Mucosa of gallbladder (tissue), 1 donor: ENCODE measurements around the gene DNAL4. TPM values are rescaled to one million over a fixed set of nuclear protein-coding genes. Genes with fewer than 3 reads are reported as not detected.

ENCODE experiments used
- DNase-seq: peaks from one replicate; pipeline ENCODE4 v3.0.0-alpha.2; 2020; ENCODE audit warnings: low spot score
- total RNA-seq: library from RNA; stranded (reverse); gene quantifications from one replicate; pipeline ENCODE4 v1.2.1, GENCODE V29; 2021
- donor health status: DM: no; HTN: no; CAD: no.

Gene DNAL4
- total RNA-seq, 1 donor from 2014 or later, result 30.0 TPM

DNA sequence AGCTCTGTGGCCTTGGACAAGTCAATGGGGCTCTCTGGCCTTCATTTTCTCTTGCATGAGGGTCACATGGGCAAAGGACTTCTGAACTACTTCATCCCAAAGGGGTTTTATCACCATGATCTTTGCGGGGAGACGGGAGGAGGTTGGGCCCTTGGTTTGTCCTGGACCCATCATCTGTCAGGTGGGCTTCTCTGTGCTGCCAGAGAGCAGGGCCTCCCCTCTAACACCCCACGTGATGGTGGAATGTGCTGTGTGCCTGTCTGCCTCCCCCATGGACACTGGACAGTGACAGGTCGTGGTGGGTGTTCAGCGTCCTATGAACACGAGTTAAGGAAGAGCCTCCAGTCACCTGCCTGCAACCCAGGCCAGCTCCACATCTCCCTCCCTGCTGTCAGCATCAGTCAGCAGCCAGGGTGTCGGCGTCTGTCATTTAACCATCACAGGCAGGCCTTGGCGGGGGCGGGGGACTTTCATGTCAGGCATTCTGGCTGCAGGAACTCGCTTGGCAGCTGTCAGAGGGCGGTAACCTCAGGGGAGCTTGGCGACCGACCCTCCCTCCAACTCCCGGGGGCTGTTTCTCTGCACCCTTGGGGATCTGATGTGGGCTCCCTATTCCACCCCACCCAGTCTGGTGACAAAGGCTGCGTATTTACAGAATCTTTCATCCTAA, 35.5 kb downstream of the DNAL4 start:
- no peak for DNase-seq

DNA sequence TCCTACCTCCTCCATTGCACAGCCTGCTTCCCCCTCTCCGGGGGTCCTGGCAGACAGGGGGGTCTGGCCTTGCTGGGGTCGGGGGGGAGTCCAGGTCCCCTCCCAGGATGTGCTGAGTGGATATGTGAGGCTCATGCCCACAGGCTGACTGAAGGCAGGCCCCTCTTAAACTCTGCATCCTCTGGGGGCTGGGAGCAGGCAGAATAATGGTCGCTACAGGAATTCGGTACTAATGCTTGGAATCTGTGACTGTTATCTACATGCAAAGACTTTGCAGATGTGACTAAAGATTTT, 36.5 kb downstream of the DNAL4 start:
- DNase-seq, result no peak

DNA sequence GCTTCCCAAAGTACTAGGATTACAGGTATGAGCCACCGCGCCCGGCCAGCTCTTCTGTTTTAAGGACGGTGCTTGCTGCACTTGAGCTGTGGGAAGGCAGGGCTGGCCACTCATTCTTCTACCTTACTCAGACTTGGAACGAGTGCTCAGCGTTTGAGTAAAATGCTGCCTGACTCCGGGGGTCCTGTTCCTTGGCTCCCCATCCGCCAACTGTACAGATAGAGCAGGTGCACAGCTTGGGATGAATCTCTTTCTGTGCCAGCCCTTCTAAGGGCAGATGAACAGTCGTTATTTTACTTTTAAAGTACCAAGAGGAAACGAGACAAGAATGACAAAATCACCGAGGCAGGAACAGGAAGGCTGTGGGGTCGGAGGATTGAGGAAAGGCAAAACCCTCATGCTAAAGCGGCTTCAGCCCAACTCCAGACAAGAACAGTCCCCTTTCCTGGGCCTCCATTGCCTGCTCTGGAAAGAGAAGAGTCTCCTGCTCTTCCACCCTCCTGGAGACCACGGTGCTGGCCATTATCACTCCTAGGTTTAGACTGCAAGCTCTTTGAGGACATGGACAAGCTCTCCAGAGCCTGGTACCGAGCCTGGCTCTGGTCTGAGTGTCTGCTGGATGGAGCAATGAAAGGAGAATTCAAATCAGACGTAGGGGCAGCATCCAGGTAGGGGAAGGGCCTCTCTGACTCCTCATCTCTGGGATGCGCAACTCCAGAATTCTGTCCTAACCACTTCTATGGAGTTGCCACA, 37.1 kb downstream of the DNAL4 start:
- no peak for DNase-seq

DNA sequence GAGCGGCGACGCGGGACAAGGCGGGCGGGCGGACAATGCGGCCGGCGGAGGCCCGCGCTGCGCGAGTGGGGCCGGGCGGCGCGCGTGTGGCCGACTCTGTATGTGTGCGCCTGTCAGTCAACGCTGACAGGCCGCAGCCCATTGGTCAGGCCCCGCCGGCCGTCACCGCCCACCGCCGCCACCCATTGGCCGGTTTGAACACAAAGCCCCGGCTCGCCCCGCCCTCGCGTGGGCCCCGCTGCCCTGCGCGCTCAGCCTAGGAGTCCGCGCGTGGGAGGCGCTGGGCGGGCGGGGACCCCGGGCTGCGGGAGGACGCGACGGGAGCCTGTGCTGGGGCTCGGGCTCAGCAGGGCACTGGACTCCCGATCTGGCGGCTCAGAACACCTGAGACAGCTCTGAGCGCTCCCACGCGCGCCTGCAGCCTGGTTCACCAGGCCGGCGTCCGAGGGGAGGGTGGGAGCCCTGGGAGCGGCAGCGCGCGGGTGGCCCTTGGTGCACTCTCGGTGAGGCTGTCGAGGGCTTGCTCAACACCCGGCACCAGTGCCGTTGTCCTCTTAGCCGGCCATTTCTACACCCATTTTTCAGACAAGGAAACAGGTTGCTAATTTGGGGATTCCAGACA, 37.9 kb downstream of the DNAL4 start, which contains the start of gene SUN2:
Gene SUN2, minus strand, starts transcription at position 88 of the 622 bp plus-strand sequence. CDS start 3,370 bp downstream, outside the sequence.
- DNase-seq, result peak; percentile 94

DNA sequence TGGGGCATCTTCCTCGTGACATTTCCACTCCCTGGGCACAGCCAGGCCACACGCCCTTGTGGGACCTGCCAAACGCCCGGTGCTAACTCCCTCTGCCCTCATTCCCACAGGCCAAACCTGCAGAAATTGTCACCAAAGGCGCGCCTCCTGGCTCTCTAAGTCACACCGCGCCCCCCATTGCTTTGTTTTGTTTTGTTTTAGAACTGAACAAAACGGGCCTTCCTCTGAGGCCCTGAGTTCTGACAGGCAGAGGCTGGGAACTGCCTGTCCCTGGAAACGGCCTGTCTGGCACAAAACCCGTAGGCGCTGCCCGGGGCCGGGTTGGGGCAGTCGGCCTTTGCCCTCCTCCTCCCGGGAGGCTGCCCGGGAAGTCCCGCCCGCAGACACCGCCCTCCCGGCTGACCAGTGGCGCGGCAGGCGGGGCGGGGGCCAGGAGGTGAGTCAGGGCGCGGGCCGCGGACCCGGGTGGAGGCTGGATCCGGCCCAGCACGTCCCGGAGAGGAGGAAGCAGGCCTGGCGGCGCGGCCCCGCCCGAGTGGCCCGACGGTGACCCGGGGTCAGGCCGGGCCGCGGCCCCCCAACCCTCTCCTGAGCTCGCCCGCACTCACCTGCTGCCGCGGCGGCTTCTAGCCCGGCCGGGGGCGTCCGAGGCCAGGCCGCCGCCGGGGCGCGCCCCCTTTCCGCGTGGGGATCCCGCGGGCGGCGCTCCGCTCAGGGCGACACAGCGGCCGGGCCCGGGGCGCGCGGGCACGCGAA, 38.6 kb downstream of the DNAL4 start:
- peak; percentile 80 for DNase-seq

DNA sequence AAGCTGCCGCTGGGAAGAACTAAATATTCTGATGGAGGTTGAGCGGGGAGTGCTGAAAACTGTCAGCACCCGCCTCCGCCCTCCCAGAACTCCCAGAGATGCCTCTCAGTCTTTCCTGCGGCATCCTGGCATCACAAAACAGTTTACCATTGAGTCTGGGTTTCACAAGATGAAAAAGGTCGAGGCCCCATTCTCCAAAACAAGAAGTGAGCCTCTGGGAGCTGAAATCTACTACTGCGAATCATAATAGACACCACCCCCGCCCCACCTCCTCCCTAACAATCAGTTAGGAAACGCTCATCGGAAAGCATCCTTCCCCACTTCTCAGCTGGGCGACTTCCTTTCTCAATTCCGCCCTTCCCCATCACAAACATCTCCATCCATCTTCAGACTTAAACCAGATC, 39.2 kb downstream of the DNAL4 start:
- peak; percentile 32 for DNase-seq

DNA sequence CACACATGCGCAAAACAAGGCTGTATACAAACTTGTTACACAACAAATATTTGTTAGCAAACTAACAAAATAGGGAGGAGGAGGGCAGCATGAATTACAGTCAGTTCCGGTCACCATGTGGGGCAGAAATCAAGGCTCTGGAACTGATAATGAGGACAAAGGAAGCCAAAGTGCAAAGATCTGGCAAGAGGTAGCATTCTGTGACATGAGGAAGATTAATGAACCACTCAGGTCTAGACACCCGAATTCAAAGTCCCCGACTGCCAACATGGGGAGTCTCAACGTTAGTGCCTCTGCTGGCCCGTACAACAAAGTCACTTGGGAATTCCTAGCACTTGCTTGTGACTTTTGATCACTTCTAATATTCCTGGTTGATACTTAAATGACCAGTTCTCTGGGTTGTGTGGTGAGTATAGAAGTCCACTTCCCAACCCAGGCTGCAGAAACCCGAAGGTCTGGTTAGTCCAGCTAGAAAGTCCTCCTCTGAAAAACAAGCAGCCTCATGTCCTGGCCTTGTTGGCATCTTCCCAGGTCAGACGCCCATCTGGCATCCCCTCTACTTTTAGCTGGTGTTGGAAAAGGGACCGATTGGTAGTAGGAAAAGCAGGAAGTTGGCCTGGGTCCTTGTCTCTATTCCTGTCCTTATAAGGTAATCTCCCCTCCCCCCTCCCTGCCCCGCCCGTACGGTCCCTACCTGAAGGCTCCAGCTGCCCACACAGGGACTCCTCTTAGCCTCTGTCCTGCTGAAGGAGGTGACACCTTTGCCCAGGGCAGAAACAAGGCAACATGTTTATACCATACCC, 39.8 kb downstream of the DNAL4 start:
- peak; percentile 73 for DNase-seq

DNA sequence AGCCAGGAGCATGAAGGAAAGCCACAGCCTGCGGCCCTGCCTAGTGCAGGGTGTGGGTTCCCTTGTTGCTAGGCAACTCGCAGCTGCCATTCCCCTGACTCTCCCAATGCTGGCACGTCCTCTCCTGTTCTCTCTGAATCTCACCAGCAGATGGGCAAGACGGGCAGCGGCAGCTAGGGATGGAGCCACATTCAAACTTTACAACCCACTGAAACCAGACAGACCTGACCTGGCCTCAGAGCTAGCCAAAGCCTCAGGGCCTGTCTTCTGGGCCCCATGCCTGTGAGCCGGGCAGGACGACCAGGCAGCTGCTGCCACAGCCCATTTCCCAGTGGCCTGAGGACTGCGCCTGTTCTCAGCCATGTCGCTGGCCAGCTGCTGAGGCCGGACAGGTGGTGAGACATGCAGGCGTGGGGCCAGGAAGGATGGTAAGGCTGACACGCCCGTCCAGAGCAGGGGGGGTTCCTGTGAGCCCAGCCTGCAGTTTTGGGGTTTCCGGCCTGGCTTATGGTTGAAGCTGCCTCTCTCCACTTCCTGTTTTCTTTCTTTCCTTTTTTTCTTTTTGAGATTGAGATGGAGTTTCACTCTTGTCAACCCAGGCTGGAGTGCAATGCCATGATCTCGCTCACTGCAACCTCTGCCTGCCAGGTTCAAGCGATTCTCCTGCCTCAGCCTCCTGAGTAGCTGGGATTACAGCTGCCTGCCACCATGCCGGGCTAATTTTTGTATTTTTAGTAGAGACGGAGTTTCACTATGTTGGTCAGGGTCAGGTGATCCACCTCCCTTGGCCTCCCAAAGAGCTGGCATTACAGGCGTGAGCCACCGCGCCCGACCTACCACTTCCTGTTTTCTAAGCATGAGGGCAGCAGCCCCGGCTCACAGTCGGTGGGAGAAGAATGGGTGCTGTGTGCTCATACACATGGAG, 42.3 kb downstream of the DNAL4 start:
- peak; percentile 40 for DNase-seq

DNA sequence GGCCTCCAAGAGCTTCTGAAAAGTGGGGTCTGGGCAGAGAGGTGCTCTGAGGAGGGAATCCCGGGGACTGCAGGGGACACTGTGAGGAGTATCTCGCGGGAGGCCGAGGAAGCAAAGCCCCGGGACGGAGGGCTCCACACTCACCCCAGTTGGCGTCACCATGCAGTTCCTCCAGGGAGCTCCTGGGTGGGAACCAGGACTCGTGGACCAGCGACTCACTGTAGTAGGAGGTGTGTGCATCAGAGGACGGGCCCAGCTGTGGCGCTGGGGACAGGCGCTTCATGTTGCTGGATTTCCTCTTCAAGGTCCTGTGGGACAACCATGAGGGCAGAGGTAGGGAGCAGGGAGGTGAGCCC, 42.9 kb downstream of the DNAL4 start:
- no peak for DNase-seq

DNA sequence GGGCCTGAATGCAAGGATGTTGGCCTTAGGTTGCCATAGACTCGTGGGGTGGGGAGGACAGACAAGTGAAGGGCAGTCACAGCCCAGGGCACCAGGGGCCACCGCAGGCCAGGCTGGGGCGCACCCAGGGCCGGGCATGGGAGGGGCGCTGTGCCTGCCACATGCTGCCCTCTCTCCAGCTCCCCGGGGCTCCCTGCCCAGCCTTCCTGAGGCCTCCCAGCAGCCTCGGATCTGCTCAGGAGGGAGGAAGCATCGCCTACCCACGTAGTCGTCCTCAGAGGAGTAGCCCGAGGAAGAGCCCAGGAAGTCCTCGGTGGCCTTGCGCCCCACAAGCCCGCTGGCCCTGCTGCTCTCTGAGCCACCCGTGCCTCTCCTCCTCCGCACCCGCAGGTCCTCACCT, 43.3 kb downstream of the DNAL4 start:
- no peak for DNase-seq

DNA sequence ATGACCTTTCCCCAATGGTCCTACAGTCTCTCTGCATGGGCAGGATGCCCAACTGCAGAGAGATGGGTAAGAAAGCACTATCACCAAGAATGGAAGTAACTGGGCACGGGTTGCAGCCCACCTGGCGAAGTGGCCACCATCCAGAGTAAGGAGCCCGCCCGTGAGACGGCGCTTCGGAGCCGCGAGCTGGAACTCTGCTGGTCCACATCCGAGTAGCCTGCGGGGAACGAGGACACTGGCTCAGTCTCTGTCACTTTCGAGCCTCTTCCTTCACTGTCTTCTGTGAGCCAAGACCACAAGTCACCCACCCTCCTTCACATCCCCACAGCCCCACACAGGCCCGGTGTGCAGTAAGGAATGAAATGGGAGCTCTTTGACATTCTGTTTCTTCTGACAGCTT, 43.8 kb downstream of the DNAL4 start:
- DNase-seq, result no peak

DNA sequence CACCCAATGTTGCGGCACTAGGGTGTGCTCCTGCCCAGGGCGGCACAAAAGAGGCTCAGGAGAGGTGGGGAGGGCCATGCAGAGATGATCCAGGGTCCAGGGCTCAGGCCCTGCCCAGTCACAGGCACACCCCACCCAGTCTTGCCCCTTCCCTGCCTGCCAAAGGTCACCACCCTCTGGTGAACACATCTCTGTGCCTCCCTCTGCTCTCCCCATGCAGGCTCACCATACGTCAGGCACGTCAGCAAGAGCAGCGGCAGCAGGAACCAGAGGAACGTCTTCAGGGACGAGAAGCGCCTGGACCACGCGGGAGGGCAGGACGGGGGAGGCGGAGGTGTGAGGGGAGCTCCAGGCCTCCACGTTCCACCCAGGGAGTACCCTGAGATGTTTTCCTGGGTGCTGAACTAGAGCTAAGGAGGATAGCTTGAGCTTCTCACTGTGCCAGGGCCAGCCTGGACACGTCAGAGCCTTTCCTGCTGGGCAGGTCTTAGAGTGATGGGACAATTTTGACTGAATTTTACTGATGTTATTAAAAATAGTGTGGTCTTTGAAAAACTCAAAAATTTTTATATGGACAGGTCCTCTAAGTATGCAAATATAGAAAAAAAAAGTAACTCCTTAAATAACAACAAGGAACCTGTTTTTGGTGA, 45.3 kb downstream of the DNAL4 start:
- no peak for DNase-seq

DNA sequence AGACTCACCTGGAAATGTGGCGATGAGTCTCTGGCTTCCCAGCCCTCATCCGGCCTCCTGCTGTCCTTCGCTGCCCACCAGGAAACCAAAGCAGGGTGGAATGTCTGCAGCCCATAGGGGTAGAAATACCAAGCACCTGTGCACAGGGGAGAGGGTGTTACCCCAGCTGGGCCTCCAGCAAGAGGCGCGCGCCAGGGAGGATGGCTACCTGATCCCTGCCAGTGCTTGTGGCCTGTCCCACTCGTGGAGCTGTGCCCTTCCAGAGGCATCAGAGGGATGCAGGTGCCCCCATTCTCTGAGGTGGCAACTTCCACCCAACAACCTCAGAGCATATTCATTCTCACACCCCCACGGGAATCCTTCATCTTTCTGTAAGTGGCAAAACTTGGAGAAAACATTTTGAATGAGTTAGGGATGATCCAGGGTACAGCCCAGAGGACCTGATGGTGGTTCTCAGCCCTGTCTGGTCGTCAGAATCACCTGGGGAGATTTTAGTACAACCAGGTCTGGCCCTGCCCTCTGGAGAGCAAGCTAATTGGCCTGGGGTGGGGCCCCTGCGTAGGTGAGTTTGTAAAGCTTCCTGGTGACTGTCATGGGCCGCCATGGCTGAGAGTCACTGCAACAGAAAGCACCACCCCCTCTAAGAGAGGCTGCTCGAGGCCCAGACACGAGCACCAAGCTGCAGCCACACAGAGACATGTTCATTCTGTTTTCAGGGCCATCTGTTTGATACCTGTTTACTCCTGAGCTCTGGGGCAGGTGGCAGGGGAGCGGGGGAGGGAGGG, 48.1 kb downstream of the DNAL4 start:
- DNase-seq, result no peak

DNA sequence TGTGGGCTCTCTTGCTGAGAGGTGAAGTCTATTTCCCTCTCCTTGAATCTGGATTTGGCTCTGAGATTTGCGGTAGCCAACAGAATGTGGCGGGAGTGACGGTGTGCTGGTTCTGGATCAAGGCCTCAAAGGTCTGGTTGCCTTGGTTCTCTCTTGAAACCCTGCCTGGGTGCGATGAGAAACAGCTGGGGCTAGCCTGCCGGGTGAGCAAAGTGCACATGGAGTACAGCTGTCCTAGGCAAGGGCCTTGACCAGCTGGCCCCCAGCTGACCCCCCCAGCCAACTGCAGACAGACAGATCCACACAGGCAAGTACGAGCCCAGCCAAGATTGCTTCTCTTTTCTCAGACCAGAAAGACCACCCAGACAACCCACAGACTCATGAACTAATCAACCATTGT, 49.0 kb downstream of the DNAL4 start:
- DNase-seq, result no peak

DNA sequence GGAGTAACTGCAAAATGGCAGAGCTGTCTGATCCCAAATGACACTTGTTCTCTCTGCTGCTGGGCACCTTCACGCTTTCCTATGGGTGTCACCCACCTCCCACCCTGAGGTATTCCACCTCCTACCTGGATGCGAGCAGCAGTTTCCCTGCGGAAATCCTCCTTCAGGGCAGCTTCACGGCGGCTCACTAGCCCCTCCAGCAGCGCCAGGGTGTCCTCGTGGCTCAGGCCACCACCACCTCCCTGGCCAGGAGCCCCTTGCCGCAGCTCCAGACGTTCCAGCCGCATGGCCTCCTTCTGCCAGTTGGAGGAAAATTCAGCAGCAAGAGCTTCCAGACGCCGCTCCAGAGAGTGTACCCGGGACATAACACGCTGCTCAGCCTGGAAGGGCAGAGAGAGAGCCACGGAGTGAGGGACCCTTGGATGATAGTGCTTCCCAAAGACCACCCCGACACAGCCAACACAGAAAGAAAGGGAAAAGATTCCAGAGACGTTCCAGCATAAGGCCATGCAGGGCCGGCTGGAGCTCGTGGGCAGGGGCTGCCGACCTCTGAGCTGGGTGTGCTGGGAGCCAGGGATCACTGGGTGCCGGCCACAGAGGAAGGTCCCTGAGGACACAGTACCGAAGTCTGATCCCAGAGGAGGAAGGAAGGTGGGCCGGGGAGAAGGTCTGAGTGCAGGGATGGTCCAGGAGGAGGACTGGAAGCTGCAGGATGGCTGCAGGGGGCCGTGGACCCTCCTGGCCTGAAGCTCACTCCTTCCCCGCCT, 51.6 kb downstream of the DNAL4 start:
- DNase-seq, result no peak

DNA sequence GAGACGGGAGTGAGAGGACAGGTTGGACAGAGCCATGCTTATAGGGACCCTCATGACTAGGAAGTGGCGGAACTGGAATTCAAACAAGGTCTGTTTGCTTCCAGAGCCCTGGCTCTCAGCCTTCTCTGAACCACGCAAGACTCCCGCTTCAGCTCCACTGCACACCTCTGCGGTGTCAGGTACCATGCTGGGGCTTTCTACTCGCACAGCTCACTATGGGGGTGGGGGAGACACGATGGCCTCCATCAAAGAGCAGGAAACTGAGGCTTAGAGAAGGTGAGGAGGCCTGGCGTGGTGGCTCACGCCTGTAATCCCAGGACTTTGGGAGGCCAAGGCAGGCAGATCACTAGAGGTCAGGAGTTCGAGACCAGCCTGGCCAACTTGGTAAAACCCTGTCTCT, 52.4 kb downstream of the DNAL4 start:
- no peak for DNase-seq

DNA sequence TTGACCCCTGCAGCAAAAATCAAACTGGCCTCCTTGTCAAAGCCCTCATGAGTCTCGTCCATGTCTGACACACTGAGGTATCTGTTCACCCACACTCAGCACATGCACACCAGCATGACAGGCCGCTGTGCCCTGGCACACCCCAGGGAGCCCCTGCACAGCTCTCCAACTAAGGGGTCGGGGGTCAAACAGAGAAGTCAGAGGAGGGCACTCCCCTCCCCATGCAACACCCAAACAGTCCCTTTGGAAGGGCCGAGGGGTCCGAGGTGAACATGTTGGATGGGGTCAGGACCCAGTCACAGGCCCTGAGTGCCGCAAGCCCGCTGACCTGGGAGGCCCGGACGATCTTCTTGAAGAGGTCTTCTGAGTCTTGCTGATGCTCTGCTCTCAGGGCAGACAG, 52.8 kb downstream of the DNAL4 start:
- no peak for DNase-seq

DNA sequence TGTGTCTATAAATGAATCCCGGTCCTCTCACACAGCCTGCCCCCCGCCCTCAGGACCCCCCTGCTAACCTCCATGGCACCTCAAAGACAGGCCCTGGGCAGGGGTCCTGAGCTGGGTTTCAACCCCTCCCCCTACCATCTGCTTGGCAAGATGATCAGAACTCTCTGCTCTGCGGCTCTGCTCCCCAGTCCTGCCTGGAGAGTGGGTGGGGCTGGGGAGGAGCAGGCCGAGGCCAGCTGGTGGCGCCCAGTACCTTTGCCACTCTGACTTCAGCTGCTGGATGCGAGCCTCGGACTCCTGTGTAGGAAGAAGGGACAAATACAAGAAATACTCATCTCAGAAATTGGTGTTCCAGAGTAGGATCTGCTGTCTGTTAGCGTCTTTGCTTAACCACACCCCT, 53.2 kb downstream of the DNAL4 start:
- no peak for DNase-seq
